K562 (cell line): ENCODE measurements around the gene NIPAL4. TPM values are rescaled to one million over a fixed set of nuclear protein-coding genes. Genes with fewer than 3 reads are reported as not detected.

Source experiments
- ATAC-seq: fragments of 200-7000 bp; cut with Tn5 transposase; 3 replicates; pipeline ENCODE4 v1.9.1; 2020; ENCODE audit warnings: moderate library complexity
- BruUV-seq: library from RNA; stranded (reverse); fragments of 400-500 nt; replicated peaks from 2 replicates; lab custom pipeline; 2021; lab: Mats Ljungman, UMichigan
- CTCF ChIA-PET: fragments of 300-600 bp; formaldehyde crosslinking; extraction: SDS; loops from one replicate; lab custom pipeline; 2021; ENCODE audit warnings: low intra/inter-chr PET ratio; lab: Yijun Ruan, JAX
- POLR2A ChIA-PET: fragments of 300-600, 350-650 bp; sonication (Branson Sonifier 250); formaldehyde crosslinking; extraction: SDS; loops from one replicate; lab custom pipeline; 2021; ENCODE audit warnings: antibody characterized with exemption, inconsistent platforms; lab: Yijun Ruan, JAX
- DNase-seq, 4 experiments: peaks; one replicate each; pipeline versions ENCODE4 v3.0.0 to v3.0.0-alpha.2; 2011 to 2018; ENCODE audit warnings: low spot score in 3 of 4, mixed read lengths in 3 of 4; ENCODE audit errors: extremely low read depth in 1 of 4
- FAIRE-seq: peaks from 2 replicates; lab custom pipeline; 2011; peaks lifted over from hg19 to GRCh38; lab: Jason Lieb, UNC
- H2AFZ ChIP-seq: 2 replicates; pipeline ENCODE4 v1.6.0; 2011; ENCODE audit warnings: low read depth, low read length, control low read depth, inconsistent platforms
- H3K27ac ChIP-seq: fragments of 200-600 bp; 3 replicates; pipeline ENCODE4 v1.8.0; 2011; ENCODE audit warnings: low read depth, mild to moderate bottlenecking, control low read depth, inconsistent platforms, low read length, moderate library complexity, mixed read lengths; ENCODE audit errors: extremely low read depth
- H3K27me3 ChIP-seq, 2 experiments: fragments of 300-600 bp in 1 of 2; 2 replicates in 1 of 2; 3 replicates in 1 of 2; pipeline versions ENCODE4 v1.6.0 to v1.8.0; 2011; ENCODE audit warnings: inconsistent platforms in 2 of 2, low read length in 2 of 2, mild to moderate bottlenecking in 1 of 2, mixed read lengths in 1 of 2, moderate library complexity in 1 of 2; ENCODE audit not compliant: control insufficient read depth in 2 of 2, insufficient read depth in 2 of 2
- H3K36me3 ChIP-seq: fragments of 300-600 bp; 3 replicates; pipeline ENCODE4 v1.8.0; 2011; ENCODE audit warnings: mild to moderate bottlenecking, low read length, inconsistent platforms; ENCODE audit not compliant: control insufficient read depth, insufficient read depth
- H3K4me1 ChIP-seq, 2 experiments: fragments of 200-600 bp in 1 of 2; replicated peaks in 1 of 2; 2 replicates in 1 of 2; 3 replicates in 1 of 2; pipeline versions ENCODE4 v1.5.1 to v1.8.0; 2011; ENCODE audit warnings: inconsistent platforms in 2 of 2, low read length in 2 of 2, mild to moderate bottlenecking in 1 of 2, mixed read lengths in 1 of 2, moderate library complexity in 1 of 2; ENCODE audit not compliant: control insufficient read depth in 2 of 2, insufficient read depth in 2 of 2
- H3K4me2 ChIP-seq: 2 replicates; pipeline ENCODE4 v1.6.1; 2011; ENCODE audit warnings: low read length, control low read depth, inconsistent platforms, mixed read lengths; ENCODE audit not compliant: insufficient read depth
- H3K4me3 ChIP-seq: fragments of 200-600 bp; sonication (generic), shearing (Covaris generic); 2 replicates; pipeline ENCODE4 v1.5.1; 2016; ENCODE audit warnings: control low read depth, inconsistent platforms
- H3K79me2 ChIP-seq: fragments of 200-600 bp; 3 replicates; pipeline ENCODE4 v1.8.0; 2011; ENCODE audit warnings: low read length, inconsistent platforms; ENCODE audit not compliant: control insufficient read depth, insufficient read depth
- H3K9ac ChIP-seq, 2 experiments: 2 replicates each; pipeline versions ENCODE4 v1.6.0 to v1.6.1; 2011; ENCODE audit warnings: low read depth in 2 of 2, low read length in 2 of 2, control low read depth in 1 of 2, inconsistent platforms in 1 of 2, mild to moderate bottlenecking in 1 of 2, mixed read lengths in 1 of 2; ENCODE audit not compliant: insufficient read depth in 1 of 2
- H3K9me1 ChIP-seq: one replicate; pipeline ENCODE4 v1.6.0; 2011; ENCODE audit warnings: inconsistent platforms, mild to moderate bottlenecking, low read length, moderate library complexity; ENCODE audit not compliant: control insufficient read depth, insufficient read depth
- H3K9me3 ChIP-seq: replicated peaks from 2 replicates; pipeline ENCODE4 v1.5.1; 2011; ENCODE audit warnings: low read depth, low read length, inconsistent platforms; ENCODE audit not compliant: control insufficient read depth, insufficient read depth
- H4K20me1 ChIP-seq: replicated peaks from 2 replicates; pipeline ENCODE4 v1.6.1; 2011; ENCODE audit warnings: low read length, inconsistent platforms, mixed read lengths; ENCODE audit not compliant: control insufficient read depth, insufficient read depth
- MYNN ChIP-seq, 2 experiments: sonication (generic); formaldehyde crosslinking in 1 of 2; IDR thresholded peaks; 2 replicates each; pipeline versions ENCODE4 v1.5.0 to v1.6.1; 2016 to 2020; ENCODE audit warnings: antibody characterized with exemption in 1 of 2, missing genetic modification reagents in 1 of 2
- NCOA1 ChIP-seq: fragments of 450-650 bp; IDR thresholded peaks from 2 replicates; pipeline ENCODE4 v1.6.1; 2016; ENCODE audit warnings: low read depth
- ZFX ChIP-seq: sonication (generic); formaldehyde crosslinking; IDR thresholded peaks from 2 replicates; pipeline ENCODE4 v1.8.0; 2022; ENCODE audit warnings: mild to moderate bottlenecking, missing genetic modification reagents, moderate library complexity
- WGBS: fragments of 100-300 bp; shearing (Covaris generic); methylation state at CpG from one replicate; pipeline ENCODE4 v1.1.6; 2016; ENCODE audit warnings: low coverage, mixed read lengths; ENCODE audit not compliant: insufficient coverage; ENCODE audit errors: missing lambda C conversion rate; 5-methylcytosine and 5-hydroxymethylcytosine counted together
- in situ Hi-C: fragments of 300-500 bp; cut with MboI; formaldehyde crosslinking; loops from 4 replicates; pipeline ENCODE4 v1.15.0; 2018; ENCODE audit warnings: inconsistent platforms, mixed read lengths
- intact Hi-C: fragments of 100-400 bp; cut with micrococcal nuclease; formaldehyde crosslinking; loops from 2 replicates; pipeline ENCODE4 v1.14.2; 2022
- polyA plus RNA-seq, 8 experiments: library from polyadenylated mRNA; depleted of rRNA in 4 of 8; stranded (reverse) in 5 of 8; unstranded in 3 of 8; fragments of >200 nt; fragmentation: Nextera tagmentation in 2 of 8; fragmentation: Illumina TruSeq in 1 of 8; extraction: Ambion mirVana in 2 of 8; extraction: Trizol in 1 of 8; gene quantifications; 2 replicates each; pipeline versions ENCODE4 v1.2.1 to v1.2.3, GENCODE V29; 2011 to 2014; ENCODE audit warnings: inconsistent platforms in 1 of 8, missing spikeins in 1 of 8
- total RNA-seq, 7 experiments: library from RNA; depleted of rRNA in 6 of 7; stranded (reverse); fragments of >200 nt in 6 of 7; fragmentation: Illumina TruSeq in 2 of 7; extraction: Trizol in 2 of 7; gene quantifications; 2 replicates each; pipeline versions ENCODE4 v1.2.1 to v1.2.3, GENCODE V29; 2011 to 2021; ENCODE audit warnings: low replicate concordance in 1 of 7
- TF ChIP-seq, protein P1 (sequence below): fragments of 250-450 bp; sonication (Bioruptor Pico); IDR thresholded peaks from 2 replicates; pipeline ENCODE4 v1.8.0; 2022; ENCODE audit warnings: moderate library complexity, mild to moderate bottlenecking, inconsistent platforms

Gene NIPAL4
- total and polyA plus RNA-seq, 9 of the 15 experiments (the other 6 are each of a cell fraction or from before 2014, with no cell fraction given), result not detected

DNA sequence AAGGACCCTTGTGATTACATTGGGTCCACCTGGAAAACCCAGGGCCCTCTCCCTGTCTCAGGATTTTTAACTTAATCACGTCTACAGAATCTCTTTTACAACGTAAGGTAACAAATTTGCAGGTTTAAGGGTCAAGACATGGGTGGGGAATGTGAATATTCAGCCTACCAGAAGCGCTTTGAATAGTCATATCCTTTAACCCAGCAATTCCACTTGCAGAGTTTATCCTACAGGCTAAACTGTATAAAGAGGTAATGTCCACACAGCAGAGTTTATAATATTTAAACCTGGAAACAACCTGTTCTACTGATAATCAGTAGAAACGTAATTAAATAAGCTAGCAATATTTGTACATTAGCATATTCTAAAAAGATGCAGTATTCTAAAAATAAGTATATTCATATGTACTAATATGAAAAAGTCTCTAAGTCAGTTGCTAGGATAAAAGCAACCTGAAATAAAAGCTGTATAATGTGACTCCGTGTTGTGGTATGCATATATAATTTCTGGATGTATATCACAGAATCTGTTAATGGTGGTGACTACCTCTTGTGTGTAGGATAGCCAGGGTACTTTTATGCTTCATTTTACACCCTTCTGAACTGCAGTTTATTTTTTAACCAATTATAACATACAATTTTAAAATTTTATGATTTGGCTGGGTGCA lies 14.1 kb upstream of the NIPAL4 start:
- H3K36me3 ChIP-seq, result no peaks in the 10 kb centered on the region
- in situ Hi-C loops (no loop called here), intact Hi-C loops (no loop called here)
- H2AFZ ChIP-seq, result no peak overlapping the region
- H3K4me2 ChIP-seq, result no peak overlapping the region
- ATAC-seq, result no peak
- no peaks in the 10 kb centered on the region for H3K9me3 ChIP-seq
- H3K4me3 ChIP-seq, result no peak overlapping the region
- ChIA-PET POLR2A (interaction anchor here (0.6 kb wide), 1 partner anchor 43 kb away, joined by 3 read pairs; no protein-coding TSS in a partner anchor), CTCF (no interaction called here)
- no peak overlapping the region for H3K9ac ChIP-seq
- H3K79me2 ChIP-seq, result no peaks in the 10 kb centered on the region
- no peaks in the 10 kb centered on the region for H4K20me1 ChIP-seq
- no peak for FAIRE-seq
- TF ChIP-seq MYNN (IDR thresholded peaks at IDR 0.05) (no peak), MYNN (CRISPR knock-in tag; IDR thresholded peaks at IDR 0.05) (no peak), NCOA1 (no peak), ZFX (CRISPR knock-in tag) (no peak)
- TF ChIP-seq, protein P1, sequence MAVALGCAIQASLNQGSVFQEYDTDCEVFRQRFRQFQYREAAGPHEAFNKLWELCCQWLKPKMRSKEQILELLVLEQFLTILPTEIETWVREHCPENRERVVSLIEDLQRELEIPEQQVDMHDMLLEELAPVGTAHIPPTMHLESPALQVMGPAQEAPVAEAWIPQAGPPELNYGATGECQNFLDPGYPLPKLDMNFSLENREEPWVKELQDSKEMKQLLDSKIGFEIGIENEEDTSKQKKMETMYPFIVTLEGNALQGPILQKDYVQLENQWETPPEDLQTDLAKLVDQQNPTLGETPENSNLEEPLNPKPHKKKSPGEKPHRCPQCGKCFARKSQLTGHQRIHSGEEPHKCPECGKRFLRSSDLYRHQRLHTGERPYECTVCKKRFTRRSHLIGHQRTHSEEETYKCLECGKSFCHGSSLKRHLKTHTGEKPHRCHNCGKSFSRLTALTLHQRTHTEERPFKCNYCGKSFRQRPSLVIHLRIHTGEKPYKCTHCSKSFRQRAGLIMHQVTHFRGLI (CRISPR knock-in tag), result no peak
- H3K27me3 ChIP-seq, result peaks cover 3 to 29% of the 10 kb centered on the region in 2 experiments; a peak in 3 of 5 replicates
- WGBS, result under 1% methylated on average over 5 of the region's 5 CpGs
- no peaks in the 10 kb centered on the region for H3K9me1 ChIP-seq
- H3K27ac ChIP-seq, result no peak overlapping the region
- peaks cover 0 to 4% of the 10 kb centered on the region in 2 experiments; a peak in 2 of 5 replicates for H3K4me1 ChIP-seq
- DNase-seq, result no peak
- no TSS peak for BruUV-seq
